Erythroblast (primary cell): ENCODE measurements around the gene PEX11G.

Experiments used
- DNase-seq, 2 experiments: peaks; one replicate each; lab custom pipeline; 2025; lab: John Stamatoyannopoulos, UW
- GATA1 ChIP-seq: IDR thresholded peaks from 2 replicates; pipeline ENCODE4 v1.6.1; 2011; ENCODE audit warnings: low read depth, mild to moderate bottlenecking, control low read depth, low read length, moderate library complexity
- POLR2A ChIP-seq: IDR thresholded peaks from 2 replicates; pipeline ENCODE4 v1.6.1; 2011; ENCODE audit warnings: mild to moderate bottlenecking, low read length

PEX11G gene

GRCh38 chr19:7526059-7526929 lies 37.5 kb upstream of the PEX11G start:
- no peak for DNase-seq
- TF ChIP-seq POLR2A = no peak
- no peak for TF ChIP-seq GATA1

- no peak for DNase-seq
- TF ChIP-seq GATA1 = no peak
- TF ChIP-seq POLR2A = no peak
Observed at GRCh38 chr19:7524992-7525739, 36.3 kb upstream of the PEX11G start.

- no peak for DNase-seq
- no peak for TF ChIP-seq POLR2A
- TF ChIP-seq GATA1 = no peak
Observed at GRCh38 chr19:7524523-7524922, 35.7 kb upstream of the PEX11G start.

GRCh38 chr19:7522923-7523667 lies 34.3 kb upstream of the PEX11G start:
- peak; percentile 61 to 72 for DNase-seq
- no peak for TF ChIP-seq GATA1
- TF ChIP-seq POLR2A = no peak

- TF ChIP-seq POLR2A (peak; percentile 71), GATA1 (no peak)
- DNase-seq = peak; percentile 98 to 100
Observed at GRCh38 chr19:7522072-7522922, 33.5 kb upstream of the PEX11G start, which contains the start of gene MCOLN1. MCOLN1 (plus strand) TSS chr19:7522624; CDS start chr19:7522751, 127 bp downstream.

- DNase-seq = no peak
Observed at GRCh38 chr19:7521551-7522071, 32.8 kb upstream of the PEX11G start.

GRCh38 chr19:7520131-7521051 lies 31.6 kb upstream of the PEX11G start:
- DNase-seq = no peak

More at GRCh38 chr19:7521551-7522071, 32.8 kb upstream of the PEX11G start:
- TF ChIP-seq POLR2A (no peak), GATA1 (no peak)

GRCh38 chr19:7519361-7520130 lies 30.7 kb upstream of the PEX11G start:
- TF ChIP-seq GATA1 = no peak
- no peak for TF ChIP-seq POLR2A
- no peak for DNase-seq

More at GRCh38 chr19:7520131-7521051, 31.6 kb upstream of the PEX11G start:
- TF ChIP-seq GATA1 (no peak), POLR2A (no peak)

- DNase-seq = no peak
- no peak for TF ChIP-seq GATA1
- TF ChIP-seq POLR2A = no peak
Observed at GRCh38 chr19:7516878-7517277, 28.0 kb upstream of the PEX11G start.

GRCh38 chr19:7516333-7516732 lies 27.5 kb upstream of the PEX11G start:
- TF ChIP-seq GATA1 (no peak), POLR2A (no peak)

GRCh38 chr19:7515645-7516151 lies 26.9 kb upstream of the PEX11G start, which contains the start of gene ZNF358:
ZNF358 (plus strand) TSS chr19:7516103; CDS start chr19:7519243, 3,140 bp downstream.
- DNase-seq = peak in 1 of 2 experiments; percentile 50

More at GRCh38 chr19:7516333-7516732, 27.5 kb upstream of the PEX11G start:
- DNase-seq = no peak

More at GRCh38 chr19:7515645-7516151, 26.9 kb upstream of the PEX11G start, which contains the start of gene ZNF358:
- TF ChIP-seq POLR2A = no peak
- TF ChIP-seq GATA1 = no peak
